GM19193 (cell line): ENCODE results near the gene PPP6R1.

ENCODE experiments used
- POLR2A ChIP-seq: IDR thresholded peaks from 4 replicates; pipeline ENCODE4 v1.6.1; 2011; ENCODE audit not compliant: insufficient read depth, insufficient read length; ENCODE audit errors: extremely low read depth

Gene PPP6R1

GRCh38 chr19:55213547-55213946, 45.3 kb downstream of the PPP6R1 start:
- no peak for TF ChIP-seq POLR2A

GRCh38 chr19:55212447-55212846, 46.4 kb downstream of the PPP6R1 start:
- TF ChIP-seq POLR2A = no peak

GRCh38 chr19:55209693-55210472, 48.9 kb downstream of the PPP6R1 start:
- no peak for TF ChIP-seq POLR2A

- TF ChIP-seq POLR2A = no peak
Measured at GRCh38 chr19:55208880-55209692, 49.7 kb downstream of the PPP6R1 start, which contains the start of gene PTPRH. Gene PTPRH, minus strand, starts transcription at chr19:55209501. Its CDS starts 68 bp downstream, at chr19:55209433.

GRCh38 chr19:55206664-55207500, 51.9 kb downstream of the PPP6R1 start:
- TF ChIP-seq POLR2A = no peak

GRCh38 chr19:55199620-55200204, 59.1 kb downstream of the PPP6R1 start:
- no peak for TF ChIP-seq POLR2A

GRCh38 chr19:55198651-55199050, 60.2 kb downstream of the PPP6R1 start:
- no peak for TF ChIP-seq POLR2A

- TF ChIP-seq POLR2A = no peak
Measured at GRCh38 chr19:55197528-55197927, 61.3 kb downstream of the PPP6R1 start.

- TF ChIP-seq POLR2A = no peak
Measured at GRCh38 chr19:55196803-55197202, 62.0 kb downstream of the PPP6R1 start.

- TF ChIP-seq POLR2A = no peak
Measured at GRCh38 chr19:55193481-55193880, 65.3 kb downstream of the PPP6R1 start.

- TF ChIP-seq POLR2A = no peak
Measured at GRCh38 chr19:55189403-55189835, 69.4 kb downstream of the PPP6R1 start.

GRCh38 chr19:55188625-55189024, 70.2 kb downstream of the PPP6R1 start:
- TF ChIP-seq POLR2A = no peak

- no peak for TF ChIP-seq POLR2A
Measured at GRCh38 chr19:55186080-55186479, 72.7 kb downstream of the PPP6R1 start.

- no peak for TF ChIP-seq POLR2A
Measured at GRCh38 chr19:55181740-55182139, 77.1 kb downstream of the PPP6R1 start.
